Right cardiac atrium (tissue), 5 donors: ENCODE data around the gene ALDH5A1. TPM values are rescaled to one million over a fixed set of nuclear protein-coding genes. Genes with fewer than 3 reads are reported as not detected.

Experiments used
- ATAC-seq, 2 donors: fragments of 200-7000 bp; cut with Tn5 transposase; one replicate each; pipeline versions ENCODE4 v1.8.0 to v1.9.1; 2020; ENCODE audit warnings: moderate library complexity in 2 of 2, mild to moderate bottlenecking in 1 of 2
- DNase-seq, 3 donors: peaks; one replicate each; pipeline ENCODE4 v3.0.0-alpha.2; 2020
- H3K27ac ChIP-seq: one replicate; pipeline ENCODE4 v1.5.1; 2013; ENCODE audit warnings: mild to moderate bottlenecking, low read length, control low read depth, moderate library complexity
- H3K27me3 ChIP-seq: one replicate; pipeline ENCODE4 v1.6.1; 2013; ENCODE audit not compliant: control insufficient read depth, insufficient read depth
- H3K4me1 ChIP-seq: one replicate; pipeline ENCODE4 v1.6.1; 2013; ENCODE audit warnings: low read length; ENCODE audit not compliant: control insufficient read depth, insufficient read depth
- H3K4me3 ChIP-seq: one replicate; pipeline ENCODE4 v1.5.1; 2013; ENCODE audit warnings: low read length, control low read depth
- H3K9me3 ChIP-seq: one replicate; pipeline ENCODE4 v1.6.1; 2013; ENCODE audit warnings: low read length; ENCODE audit not compliant: control insufficient read depth
- WGBS: extraction: QIAGEN DNeasy Blood & Tissue Kit; methylation state at CpG from one replicate; pipeline ENCODE4 v1.1.7; 2013; 5-methylcytosine and 5-hydroxymethylcytosine counted together
- intact Hi-C, 4 donors: fragments of 100-400 bp; cut with DNase I; formaldehyde crosslinking; loops; one replicate each; pipeline versions ENCODE4 v1.11.0 to v1.14.0; 2022 to 2023
- long read RNA-seq, 4 donors: library from polyadenylated mRNA; unstranded; transcript quantifications; one replicate each; pipeline ENCODE4 v2.0.0, GENCODE V29; 2020 to 2021
- polyA plus RNA-seq: library from polyadenylated mRNA; stranded (reverse); fragments of 200-250 nt; gene quantifications from one replicate; pipeline ENCODE4 v1.2.3, GENCODE V29; 2013
- total RNA-seq, 4 donors: library from RNA; stranded (reverse); fragmentation: NEBNext Ultra II Directional; extraction: Animal tissue kit (Norgen Biotek cat#: 25700); gene quantifications; one replicate each; pipeline ENCODE4 v1.2.1, GENCODE V29; 2021
- donor health status: healthy with polysubstance abuse.
- donor health status: DM: no; HTN: yes; CAD: no.
- donor health status: DM: no; HTN: no; CAD: no.
- donor health status: DM: no; HTN: yes; CAD: no; lungs with severe emphysema.
- donor health status: DM: yes; HTN: yes; CAD: no.

ALDH5A1 gene
- total RNA-seq (10 to 100 TPM; 10.9 to 16.5 (median 14.9) TPM), polyA plus RNA-seq (7.7 TPM)
- long read RNA-seq, donor 1, full-length matches to known transcripts = 17 of 22 reads
- long read RNA-seq, donor 1, partial matches to known transcripts = 1 of 22 reads
- long read RNA-seq, donor 1, other reads (novel, unspliced or antisense) = 4 of 22 reads
- long read RNA-seq, donor 2, full-length matches to known transcripts = 5 of 9 reads
- long read RNA-seq, donor 2, partial matches to known transcripts = 3 of 9 reads
- long read RNA-seq, donor 2, other reads (novel, unspliced or antisense) = 1 of 9 reads
- long read RNA-seq, donor 3, full-length matches to known transcripts = 43 of 62 reads
- long read RNA-seq, donor 3, partial matches to known transcripts = 13 of 62 reads
- long read RNA-seq, donor 3, other reads (novel, unspliced or antisense) = 6 of 62 reads
- long read RNA-seq, donor 4, full-length matches to known transcripts = 12 of 16 reads
- long read RNA-seq, donor 4, partial matches to known transcripts = 1 of 16 reads
- long read RNA-seq, donor 4, other reads (novel, unspliced or antisense) = 3 of 16 reads

GRCh38 chr6:24494821-24495795 lies at the start of gene ALDH5A1:
Gene ALDH5A1, plus strand, starts transcription at chr6:24494969. Its CDS starts 28 bp downstream, at chr6:24494997.
- peak; percentile 91 to 92 for ATAC-seq
- H3K27ac ChIP-seq = peak within 1 kb of the TSS; percentile 46
- no peaks in the 10 kb centered on the region for H3K9me3 ChIP-seq
- H3K27me3 ChIP-seq = no peaks in the 10 kb centered on the region
- under 1% methylated on average over 93 of the region's 93 CpGs for WGBS
- no peaks in the 10 kb centered on the region for H3K4me1 ChIP-seq
- DNase-seq = peak; percentile 74 to 91 (median 87)
- intact Hi-C loops = no loop called here
- H3K4me3 ChIP-seq = peak within 1 kb of the TSS; percentile 62

GRCh38 chr6:24445704-24446103 lies 49.1 kb upstream of the ALDH5A1 start:
- Histone ChIP-seq H3K4me3 (no peak overlapping the region), H3K9me3 (no peaks in the 10 kb centered on the region), H3K27me3 (no peaks in the 10 kb centered on the region), H3K27ac (no peak overlapping the region), H3K4me1 (no peaks in the 10 kb centered on the region)
- ATAC-seq (no peak), DNase-seq (no peak)
- intact Hi-C loops = no loop called here
- 63% methylated on average over 4 of the region's 4 CpGs for WGBS

GRCh38 chr6:24446670-24447069 lies 48.1 kb upstream of the ALDH5A1 start:
- no peak overlapping the region for H3K27ac ChIP-seq
- DNase-seq = no peak
- ATAC-seq = no peak
- WGBS = 85% methylated on average over 7 of the region's 7 CpGs
- H3K4me3 ChIP-seq = no peak overlapping the region
- intact Hi-C loops = no loop called here
- no peaks in the 10 kb centered on the region for H3K4me1 ChIP-seq
- H3K9me3 ChIP-seq = no peaks in the 10 kb centered on the region
- H3K27me3 ChIP-seq = no peaks in the 10 kb centered on the region

- Histone ChIP-seq H3K4me1 (no peaks in the 10 kb centered on the region), H3K9me3 (no peaks in the 10 kb centered on the region), H3K27ac (no peak overlapping the region), H3K4me3 (no peak overlapping the region), H3K27me3 (no peaks in the 10 kb centered on the region)
- intact Hi-C loops = no loop called here
- 66% methylated on average over 4 of the region's 4 CpGs for WGBS
- no peak for ATAC-seq
- no peak for DNase-seq
Measured at GRCh38 chr6:24448396-24448795, 46.4 kb upstream of the ALDH5A1 start.

GRCh38 chr6:24448828-24449525 lies 45.8 kb upstream of the ALDH5A1 start:
- Histone ChIP-seq H3K4me1 (no peaks in the 10 kb centered on the region), H3K4me3 (no peak overlapping the region), H3K27me3 (no peaks in the 10 kb centered on the region), H3K9me3 (no peaks in the 10 kb centered on the region), H3K27ac (no peak overlapping the region)
- intact Hi-C loops = no loop called here
- 74% methylated on average over 9 of the region's 9 CpGs for WGBS
- ATAC-seq (no peak), DNase-seq (no peak)

GRCh38 chr6:24451581-24452388 lies 43.0 kb upstream of the ALDH5A1 start:
- Histone ChIP-seq H3K9me3 (no peaks in the 10 kb centered on the region), H3K27ac (no peak overlapping the region), H3K27me3 (no peaks in the 10 kb centered on the region), H3K4me1 (no peaks in the 10 kb centered on the region), H3K4me3 (no peak overlapping the region)
- WGBS = 64% methylated on average over 13 of the region's 13 CpGs
- intact Hi-C loops = no loop called here
- DNase-seq (no peak), ATAC-seq (no peak)

GRCh38 chr6:24453921-24454320 lies 40.8 kb upstream of the ALDH5A1 start:
- Histone ChIP-seq H3K27ac (no peak overlapping the region), H3K4me1 (no peaks in the 10 kb centered on the region), H3K27me3 (no peaks in the 10 kb centered on the region), H3K9me3 (no peaks in the 10 kb centered on the region), H3K4me3 (no peak overlapping the region)
- ATAC-seq (no peak), DNase-seq (no peak)
- 95% methylated on average over 10 of the region's 10 CpGs for WGBS
- intact Hi-C loops = no loop called here

- no peaks in the 10 kb centered on the region for H3K27me3 ChIP-seq
- no peak overlapping the region for H3K4me3 ChIP-seq
- WGBS = 89% methylated on average over 5 of the region's 5 CpGs
- H3K4me1 ChIP-seq = no peaks in the 10 kb centered on the region
- intact Hi-C loops = no loop called here
- ATAC-seq (no peak), DNase-seq (no peak)
- H3K27ac ChIP-seq = no peak overlapping the region
- H3K9me3 ChIP-seq = no peaks in the 10 kb centered on the region
Measured at GRCh38 chr6:24454452-24454851, 40.3 kb upstream of the ALDH5A1 start.

- no peak for ATAC-seq
- no peaks in the 10 kb centered on the region for H3K9me3 ChIP-seq
- H3K4me3 ChIP-seq = no peak overlapping the region
- H3K4me1 ChIP-seq = no peaks in the 10 kb centered on the region
- 84% methylated on average over 4 of the region's 4 CpGs for WGBS
- no peak for DNase-seq
- H3K27me3 ChIP-seq = no peaks in the 10 kb centered on the region
- intact Hi-C loops = no loop called here
- H3K27ac ChIP-seq = no peak overlapping the region
Measured at GRCh38 chr6:24455061-24455460, 39.7 kb upstream of the ALDH5A1 start.

- no peaks in the 10 kb centered on the region for H3K9me3 ChIP-seq
- DNase-seq (no peak), ATAC-seq (no peak)
- intact Hi-C loops = no loop called here
- WGBS = 44% methylated on average over 4 of the region's 4 CpGs
- H3K4me1 ChIP-seq = no peaks in the 10 kb centered on the region
- no peak overlapping the region for H3K27ac ChIP-seq
- H3K27me3 ChIP-seq = no peaks in the 10 kb centered on the region
- H3K4me3 ChIP-seq = no peak overlapping the region
Measured at GRCh38 chr6:24458134-24458533, 36.6 kb upstream of the ALDH5A1 start.
